GM12875 (cell line): Measurements from ENCODE around the gene THAP4.

Experiments used
- H3K4me3 ChIP-seq: one replicate; pipeline ENCODE4 v1.5.1; 2011; ENCODE audit warnings: low read depth, low read length, control low read depth
- TF ChIP-seq, protein P1 (sequence below): IDR thresholded peaks from 2 replicates; pipeline ENCODE4 v1.5.1; 2011; ENCODE audit warnings: low read depth, mild to moderate bottlenecking, control low read depth, inconsistent platforms, low read length, moderate library complexity, borderline replicate concordance; ENCODE audit not compliant: insufficient read depth

Gene THAP4

GRCh38 chr2:241551998-241552737 lies 84.8 kb downstream of the THAP4 start:
- TF ChIP-seq, protein P1, sequence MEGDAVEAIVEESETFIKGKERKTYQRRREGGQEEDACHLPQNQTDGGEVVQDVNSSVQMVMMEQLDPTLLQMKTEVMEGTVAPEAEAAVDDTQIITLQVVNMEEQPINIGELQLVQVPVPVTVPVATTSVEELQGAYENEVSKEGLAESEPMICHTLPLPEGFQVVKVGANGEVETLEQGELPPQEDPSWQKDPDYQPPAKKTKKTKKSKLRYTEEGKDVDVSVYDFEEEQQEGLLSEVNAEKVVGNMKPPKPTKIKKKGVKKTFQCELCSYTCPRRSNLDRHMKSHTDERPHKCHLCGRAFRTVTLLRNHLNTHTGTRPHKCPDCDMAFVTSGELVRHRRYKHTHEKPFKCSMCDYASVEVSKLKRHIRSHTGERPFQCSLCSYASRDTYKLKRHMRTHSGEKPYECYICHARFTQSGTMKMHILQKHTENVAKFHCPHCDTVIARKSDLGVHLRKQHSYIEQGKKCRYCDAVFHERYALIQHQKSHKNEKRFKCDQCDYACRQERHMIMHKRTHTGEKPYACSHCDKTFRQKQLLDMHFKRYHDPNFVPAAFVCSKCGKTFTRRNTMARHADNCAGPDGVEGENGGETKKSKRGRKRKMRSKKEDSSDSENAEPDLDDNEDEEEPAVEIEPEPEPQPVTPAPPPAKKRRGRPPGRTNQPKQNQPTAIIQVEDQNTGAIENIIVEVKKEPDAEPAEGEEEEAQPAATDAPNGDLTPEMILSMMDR, result no peak
- H3K4me3 ChIP-seq, result no peak overlapping the region

- no peak overlapping the region for H3K4me3 ChIP-seq
- TF ChIP-seq, protein P1, result no peak
These were observed 85.4 kb downstream of the THAP4 start for GRCh38 chr2:241551599-241551997.

DNA sequence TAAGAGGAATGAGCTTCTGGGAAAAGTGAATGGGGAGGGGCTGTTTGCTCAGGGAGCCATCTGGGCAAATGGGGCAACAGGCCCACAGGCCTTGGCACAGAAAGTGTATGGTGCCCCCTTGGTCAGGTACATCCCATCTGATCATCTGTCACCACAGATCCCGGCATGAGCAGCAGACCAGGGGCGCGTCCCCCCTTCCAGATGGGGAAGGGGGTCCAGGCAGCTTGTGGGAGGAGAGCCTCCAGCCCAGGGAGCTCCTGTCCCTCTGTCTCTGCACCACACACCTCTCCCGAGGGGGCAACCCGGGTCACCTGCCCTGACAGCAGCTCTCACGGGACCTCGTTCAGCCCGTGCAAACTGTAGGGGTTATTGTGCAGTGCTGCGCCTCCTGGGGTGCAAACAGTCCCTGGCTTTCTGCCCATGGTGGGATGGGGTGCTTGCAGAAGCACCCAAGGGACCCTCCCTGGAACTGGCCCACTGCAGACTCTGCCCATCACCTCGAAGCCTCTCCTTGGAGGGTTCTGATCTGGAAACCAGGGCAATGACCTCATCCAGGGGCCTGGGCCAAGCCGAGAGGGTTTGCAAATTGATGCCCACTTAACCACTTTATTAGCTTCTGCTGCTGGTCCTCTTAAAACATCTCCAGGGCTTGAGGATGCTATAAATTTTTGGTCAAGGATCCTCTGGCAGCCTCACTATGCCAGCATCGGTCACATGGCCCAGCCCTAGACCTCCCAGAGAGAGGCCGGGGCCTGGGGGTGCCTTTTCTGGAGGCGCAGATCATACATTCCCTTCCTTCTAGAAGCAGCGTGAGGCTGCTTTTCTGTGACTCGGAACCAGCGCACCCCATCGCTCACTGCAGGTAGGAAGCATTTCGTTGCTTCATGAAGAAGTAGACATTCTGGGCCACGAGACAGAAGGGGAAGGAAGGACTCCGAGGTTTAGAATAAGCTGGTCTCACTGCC lies 86.1 kb downstream of the THAP4 start:
- TF ChIP-seq, protein P1, result no peak
- no peak overlapping the region for H3K4me3 ChIP-seq

DNA sequence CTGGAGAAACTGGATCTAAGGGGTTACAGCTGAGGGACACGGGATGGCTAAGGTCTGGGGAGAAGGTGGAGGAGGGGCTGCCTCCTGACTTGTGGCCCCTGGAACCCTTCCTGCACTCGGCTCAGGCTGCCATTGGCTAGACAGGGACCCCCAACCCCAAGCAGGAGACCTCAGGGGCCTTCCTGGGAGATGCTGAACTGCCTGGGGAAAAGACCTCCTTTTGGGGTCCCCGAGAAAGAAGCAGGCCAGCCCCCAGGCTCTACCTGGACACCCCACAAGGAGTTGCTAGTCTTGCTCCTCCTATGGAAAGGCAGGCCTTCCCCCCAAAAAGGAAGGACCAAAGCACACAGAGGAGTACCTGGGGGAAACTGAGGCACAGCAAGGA lies 88.5 kb downstream of the THAP4 start:
- TF ChIP-seq, protein P1, result no peak

GRCh38 chr2:241547781-241548450 lies 89.0 kb downstream of the THAP4 start:
- H3K4me3 ChIP-seq, result no peak overlapping the region
- TF ChIP-seq, protein P1, result no peak

More for the DNA sequence above, 88.5 kb downstream of the THAP4 start:
- no peak overlapping the region for H3K4me3 ChIP-seq

DNA sequence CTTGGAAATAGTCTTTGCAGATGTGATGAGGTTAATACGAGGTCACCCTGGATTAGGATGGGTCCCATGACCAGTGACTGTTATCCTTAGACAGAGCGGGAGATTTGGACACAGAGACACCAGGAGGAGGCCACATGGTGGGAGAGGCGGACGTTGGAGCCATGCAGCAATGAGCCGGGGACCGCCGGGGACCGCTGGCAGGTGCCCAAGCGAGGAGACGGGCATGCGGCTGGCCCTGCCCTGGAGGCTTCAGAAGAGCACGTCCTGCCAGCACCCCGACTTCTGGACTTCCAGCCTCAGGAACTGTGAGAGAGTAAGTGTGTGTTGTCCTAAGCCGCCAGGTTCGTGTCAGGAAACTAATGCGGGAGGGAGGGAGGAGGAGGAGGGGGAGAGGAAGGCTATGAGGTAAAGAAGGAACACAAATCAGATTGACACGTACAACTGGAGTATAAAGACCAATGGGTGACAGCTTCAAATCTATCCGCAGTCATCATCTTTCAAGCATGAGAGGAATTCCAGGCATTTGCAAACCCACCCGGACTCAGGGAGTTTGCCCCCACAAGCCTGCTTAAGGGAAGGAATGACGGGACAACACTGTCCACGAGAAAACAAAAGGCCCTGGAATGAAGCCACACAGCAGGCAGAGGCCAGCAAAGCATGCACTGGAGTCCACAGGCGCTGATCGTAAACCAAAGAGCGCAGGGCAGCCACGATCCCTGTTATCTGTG lies 90.0 kb downstream of the THAP4 start:
- TF ChIP-seq, protein P1, result no peak
- no peak overlapping the region for H3K4me3 ChIP-seq
